MCF 10A (cell line): Measurements from ENCODE around the gene HOGA1. TPM values are rescaled to one million over a fixed set of nuclear protein-coding genes. Genes with fewer than 3 reads are reported as not detected.
A peak's percentile ranks its signal among the peaks of the same experiment; 100 is the strongest.

ENCODE experiments used
- BruUV-seq: library from RNA; stranded (reverse); fragments of 400-500 nt; replicated peaks from 2 replicates; lab custom pipeline; 2021; lab: Mats Ljungman, UMichigan
- CTCF ChIA-PET: fragments of 300-600 bp; sonication (Branson Sonifier 250); formaldehyde crosslinking; extraction: SDS; loops from one replicate; lab custom pipeline; 2021; ENCODE audit warnings: antibody characterized with exemption, inconsistent platforms; lab: Yijun Ruan, JAX
- POLR2A ChIA-PET: fragments of 300-600, 350-650 bp; sonication (Branson Sonifier 250); formaldehyde crosslinking; extraction: SDS; loops from one replicate; lab custom pipeline; 2020; ENCODE audit warnings: antibody characterized with exemption, inconsistent platforms; lab: Yijun Ruan, JAX
- DNase-seq: peaks from one replicate; pipeline ENCODE4 v3.0.0-alpha.2; 2018; ENCODE audit not compliant: unreplicated experiment
- H3K27ac Mint-ChIP-seq: one replicate; pipeline ENCODE4 v1.8.0; 2022; ENCODE audit warnings: mild to moderate bottlenecking, low read depth, mixed read lengths; ENCODE audit not compliant: unreplicated experiment
- H3K27me3 Mint-ChIP-seq: one replicate; pipeline ENCODE4 v1.8.0; 2022; ENCODE audit warnings: mixed read lengths; ENCODE audit not compliant: insufficient read depth, unreplicated experiment
- H3K36me3 Mint-ChIP-seq: one replicate; pipeline ENCODE4 v1.8.0; 2022; ENCODE audit warnings: mild to moderate bottlenecking, moderate library complexity, mixed read lengths; ENCODE audit not compliant: insufficient read depth, unreplicated experiment
- H3K4me1 Mint-ChIP-seq: one replicate; pipeline ENCODE4 v1.8.0; 2022; ENCODE audit warnings: mixed read lengths; ENCODE audit not compliant: insufficient read depth, unreplicated experiment
- H3K4me3 Mint-ChIP-seq: one replicate; pipeline ENCODE4 v1.8.0; 2022; ENCODE audit warnings: mild to moderate bottlenecking, moderate library complexity, mixed read lengths; ENCODE audit not compliant: unreplicated experiment
- H3K9me3 Mint-ChIP-seq: one replicate; pipeline ENCODE4 v1.8.0; 2022; ENCODE audit warnings: mixed read lengths; ENCODE audit not compliant: unreplicated experiment
- intact Hi-C: fragments of 100-400 bp; cut with micrococcal nuclease; formaldehyde crosslinking; loops from 2 replicates; pipeline ENCODE4 v1.14.1; 2022
- total RNA-seq: library from RNA; stranded (reverse); gene quantifications from 2 replicates; pipeline ENCODE4 v1.2.3, GENCODE V29; 2022
- TF ChIP-seq, protein P1 (sequence below): fragments of 200-600 bp; IDR thresholded peaks from one replicate; pipeline ENCODE4 v1.8.0; 2022; ENCODE audit warnings: antibody characterized with exemption, mild to moderate bottlenecking; ENCODE audit not compliant: unreplicated experiment

The HOGA1 gene
- total RNA-seq, 1 experiment from 2014 or later = 1.7 TPM

DNA sequence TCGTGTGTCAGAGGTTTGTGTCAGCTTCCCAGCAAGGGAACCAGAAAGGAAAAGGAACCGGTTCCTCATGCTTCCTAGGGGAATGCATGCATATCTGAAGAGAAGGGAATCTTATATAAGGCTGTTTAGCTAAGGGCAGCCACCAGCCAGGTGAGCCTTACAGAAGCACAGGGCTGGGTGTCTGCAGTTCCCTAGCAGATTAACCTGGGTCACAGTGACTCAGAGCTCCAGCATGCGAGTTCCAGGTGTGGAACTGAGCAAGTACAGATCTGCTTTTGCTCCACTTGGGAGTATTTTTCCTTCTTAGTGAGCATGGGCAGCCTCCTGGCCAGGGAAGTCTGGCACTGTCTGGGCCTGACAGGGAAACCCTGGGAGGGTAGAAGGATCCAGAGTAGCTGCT, 12.6 kb upstream of the HOGA1 start:
- DNase-seq = peak; percentile 76
- peaks cover 5% of the 10 kb centered on the region for H3K36me3 Mint-ChIP-seq
- CTCF ChIA-PET = interaction anchor here (0.6 to 12.4 kb wide), 36 partner anchors 11 to 161 kb away, joined by 3 to 373 read pairs (median 6); partner anchors contain the start of gene AVPI1
- peak overlapping the region; percentile 57 for H3K27ac Mint-ChIP-seq
- TF ChIP-seq, protein P1, sequence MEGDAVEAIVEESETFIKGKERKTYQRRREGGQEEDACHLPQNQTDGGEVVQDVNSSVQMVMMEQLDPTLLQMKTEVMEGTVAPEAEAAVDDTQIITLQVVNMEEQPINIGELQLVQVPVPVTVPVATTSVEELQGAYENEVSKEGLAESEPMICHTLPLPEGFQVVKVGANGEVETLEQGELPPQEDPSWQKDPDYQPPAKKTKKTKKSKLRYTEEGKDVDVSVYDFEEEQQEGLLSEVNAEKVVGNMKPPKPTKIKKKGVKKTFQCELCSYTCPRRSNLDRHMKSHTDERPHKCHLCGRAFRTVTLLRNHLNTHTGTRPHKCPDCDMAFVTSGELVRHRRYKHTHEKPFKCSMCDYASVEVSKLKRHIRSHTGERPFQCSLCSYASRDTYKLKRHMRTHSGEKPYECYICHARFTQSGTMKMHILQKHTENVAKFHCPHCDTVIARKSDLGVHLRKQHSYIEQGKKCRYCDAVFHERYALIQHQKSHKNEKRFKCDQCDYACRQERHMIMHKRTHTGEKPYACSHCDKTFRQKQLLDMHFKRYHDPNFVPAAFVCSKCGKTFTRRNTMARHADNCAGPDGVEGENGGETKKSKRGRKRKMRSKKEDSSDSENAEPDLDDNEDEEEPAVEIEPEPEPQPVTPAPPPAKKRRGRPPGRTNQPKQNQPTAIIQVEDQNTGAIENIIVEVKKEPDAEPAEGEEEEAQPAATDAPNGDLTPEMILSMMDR = no peak
- H3K27me3 Mint-ChIP-seq = no peaks in the 10 kb centered on the region
- H3K9me3 Mint-ChIP-seq = no peaks in the 10 kb centered on the region
- POLR2A ChIA-PET = interaction anchor here (0.6 to 6.5 kb wide), 29 partner anchors 12 to 293 kb away, joined by 3 to 184 read pairs (median 5); partner anchors contain the start of genes AVPI1, C10orf62, HOGA1 and PI4K2A
- no TSS peak for BruUV-seq
- intact Hi-C loops = loop anchor here (1.0 to 5.0 kb wide), 3 partner anchors 41 to 161 kb away; no protein-coding TSS in a partner anchor
- peak overlapping the region; percentile 50 for H3K4me3 Mint-ChIP-seq
- peaks cover 42% of the 10 kb centered on the region for H3K4me1 Mint-ChIP-seq

DNA sequence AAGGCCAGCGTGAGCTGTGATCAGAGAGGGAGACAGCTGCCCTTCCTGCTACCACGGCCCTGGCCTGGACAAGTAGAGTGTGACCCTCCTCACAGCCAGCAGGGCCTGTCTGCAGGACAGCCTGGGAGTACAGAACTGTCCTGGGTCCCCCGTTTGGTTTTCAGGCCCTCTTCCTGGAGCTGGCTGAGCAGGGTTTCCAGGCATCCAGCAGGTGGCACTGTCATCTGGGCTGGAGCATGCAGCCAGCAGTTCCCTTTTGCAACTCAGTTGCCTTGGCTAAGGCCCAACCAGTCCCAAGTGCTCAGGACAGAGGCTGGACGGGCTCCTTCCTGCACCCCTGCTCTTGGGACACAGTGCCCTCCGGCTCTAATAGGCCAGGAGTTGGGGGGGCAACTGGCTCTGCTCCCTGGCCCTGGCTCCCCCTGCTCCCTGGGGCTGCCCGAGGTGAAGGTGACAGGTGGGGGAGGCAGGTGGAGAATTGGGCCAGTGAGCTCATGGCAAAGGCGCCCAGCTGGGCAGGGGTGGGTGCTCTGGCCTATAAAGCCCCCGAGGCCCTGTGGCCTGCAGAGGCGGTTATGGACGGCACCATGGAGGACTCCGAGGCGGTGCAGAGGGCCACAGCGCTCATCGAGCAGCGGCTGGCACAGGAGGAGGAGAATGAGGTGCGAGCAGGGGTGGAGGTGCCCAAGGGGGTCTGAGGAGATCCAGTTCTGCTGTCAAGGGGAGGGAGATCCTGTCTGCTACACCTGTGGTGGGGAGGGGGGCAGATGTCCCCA, 11.8 kb upstream of the HOGA1 start, which contains the start of gene ANKRD2:
ANKRD2 (plus strand) TSS at position 566 of the 776 bp plus-strand sequence; CDS start at position 576, 10 bp downstream.
- H3K4me3 Mint-ChIP-seq = peak within 1 kb of the TSS; percentile 50
- intact Hi-C loops = loop anchor here (1.0 to 5.0 kb wide), 3 partner anchors 40 to 160 kb away; no protein-coding TSS in a partner anchor
- TF ChIP-seq, protein P1 = peak; percentile 91
- H3K4me1 Mint-ChIP-seq = peaks cover 40% of the 10 kb centered on the region
- peak within 1 kb of the TSS; percentile 57 for H3K27ac Mint-ChIP-seq
- ChIA-PET POLR2A (interaction anchor here (0.7 to 6.5 kb wide), 28 partner anchors 12 to 293 kb away, joined by 3 to 184 read pairs (median 6); partner anchors contain the start of genes AVPI1, C10orf62, HOGA1 and PI4K2A), CTCF (interaction anchor here (0.6 to 12.4 kb wide), 42 partner anchors 8 to 317 kb away, joined by 3 to 373 read pairs (median 5); partner anchors contain the start of genes AVPI1 and HOGA1)
- H3K36me3 Mint-ChIP-seq = peaks cover 5% of the 10 kb centered on the region
- no TSS peak for BruUV-seq
- DNase-seq = peak; percentile 89
- H3K9me3 Mint-ChIP-seq = no peaks in the 10 kb centered on the region
- no peaks in the 10 kb centered on the region for H3K27me3 Mint-ChIP-seq

DNA sequence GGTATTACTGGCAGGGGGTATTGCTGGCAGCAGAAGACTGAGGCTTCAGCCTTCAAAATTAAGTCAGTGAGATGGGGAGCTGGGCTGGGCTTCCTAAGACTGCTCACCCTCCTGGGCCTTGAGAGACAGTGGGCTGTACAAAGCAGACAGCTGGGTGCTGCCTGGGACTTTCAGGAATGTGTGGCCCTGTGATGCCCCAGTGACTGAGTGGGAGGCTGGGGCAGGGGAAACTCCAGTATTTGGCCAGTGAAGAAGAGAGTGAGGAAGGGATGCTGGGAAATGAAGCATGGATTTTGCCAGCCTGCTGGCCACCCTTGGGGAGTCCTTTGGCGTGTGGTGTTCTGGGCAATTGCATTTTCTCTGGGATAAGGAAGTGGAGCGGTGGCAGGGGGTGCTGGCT, 11.2 kb upstream of the HOGA1 start:
- ChIA-PET POLR2A (interaction anchor here (0.6 to 6.5 kb wide), 12 partner anchors 11 to 116 kb away, joined by 3 to 184 read pairs (median 13); partner anchors contain the start of genes AVPI1, HOGA1, PI4K2A and UBTD1), CTCF (interaction anchor here (0.6 to 12.4 kb wide), 28 partner anchors 8 to 335 kb away, joined by 3 to 373 read pairs (median 6); partner anchors contain the start of genes HOGA1 and RRP12)
- no peaks in the 10 kb centered on the region for H3K27me3 Mint-ChIP-seq
- TF ChIP-seq, protein P1 = no peak
- H3K27ac Mint-ChIP-seq = peak overlapping the region; percentile 57
- peaks cover 5% of the 10 kb centered on the region for H3K36me3 Mint-ChIP-seq
- H3K4me1 Mint-ChIP-seq = peaks cover 40% of the 10 kb centered on the region
- no TSS peak for BruUV-seq
- H3K9me3 Mint-ChIP-seq = no peaks in the 10 kb centered on the region
- intact Hi-C loops = loop anchor here (5.0 kb wide), 2 partner anchors 111 to 159 kb away; no protein-coding TSS in a partner anchor
- DNase-seq = no peak
- H3K4me3 Mint-ChIP-seq = peak overlapping the region; percentile 20
